Activated CD8-positive, alpha-beta memory T cell treated with anti-CD3 and anti-CD28 coated beads, Interleukin-2, amount 10 ng/mL, durations not matched to agents 7 days and 5 days (primary cell): ENCODE data around the gene MS4A14. TPM values are rescaled to one million over a fixed set of nuclear protein-coding genes. Genes with fewer than 3 reads are reported as not detected.

Experiments
- total RNA-seq, 2 experiments: library from RNA; stranded (reverse); gene quantifications; one replicate each; pipeline ENCODE4 v1.2.3, GENCODE V29; 2021

MS4A14 gene
- total RNA-seq, 2 experiments from 2014 or later: not detected

Other genes with a start within 250 kb of the MS4A14 start
- not detected for gene MS4A6A, start 213.4 kb upstream of the MS4A14 start, total RNA-seq
- gene MS4A4E, start 153.3 kb upstream of the MS4A14 start, total RNA-seq: not detected
- gene MS4A4A, start 115.8 kb upstream of the MS4A14 start, total RNA-seq: not detected
- gene MS4A6E, start 69.2 kb upstream of the MS4A14 start, total RNA-seq: not detected
- not detected for gene MS4A7, start 17.9 kb upstream of the MS4A14 start, total RNA-seq
- gene MS4A5, start 33.1 kb downstream of the MS4A14 start, total RNA-seq: not detected
- gene MS4A1, start 59.4 kb downstream of the MS4A14 start, total RNA-seq: not detected
- not detected for gene MS4A12, start 96.3 kb downstream of the MS4A14 start, total RNA-seq
- not detected for gene MS4A13, start 118.9 kb downstream of the MS4A14 start, total RNA-seq